ENCODE results near the gene COA5. TPM values are rescaled to one million over a fixed set of nuclear protein-coding genes. Genes with fewer than 3 reads are reported as not detected.

COA5 gene
- total and polyA plus RNA-seq, 2 experiments from 2014 or later: 48.8 to 58.4 TPM

DNA sequence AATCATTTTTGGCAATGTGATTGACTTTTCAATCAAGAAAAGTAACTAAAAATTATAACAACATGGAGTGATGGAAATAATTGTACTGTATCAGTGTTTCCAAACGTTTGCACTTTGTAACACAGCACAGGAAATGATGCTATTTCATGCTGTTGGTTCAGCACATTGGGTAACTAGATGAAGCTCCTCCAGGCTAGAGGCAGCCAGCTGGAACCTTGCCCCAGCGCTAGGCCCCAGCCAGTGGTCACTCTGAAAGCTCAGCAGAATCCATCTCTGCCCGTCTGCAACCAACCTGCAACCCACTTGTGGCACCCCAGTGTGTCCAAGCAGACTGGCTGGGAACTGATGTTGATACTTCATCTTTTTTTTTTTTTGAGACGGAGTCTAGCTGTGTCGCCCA is 15.3 kb upstream of the COA5 start:
- Histone ChIP-seq H4K20me1 (ENCODE audit: insufficient read depth, poor library complexity, severe bottlenecking) (no peaks in the 10 kb centered on the region), H3K9me2 (replicated peaks; ENCODE audit: insufficient read depth) (no peaks in the 10 kb centered on the region), H3K79me2 (no peaks in the 10 kb centered on the region), H3K9me3 (ENCODE audit: low read depth) (no peaks in the 10 kb centered on the region), H3K4me2 (no peak overlapping the region), H3K27ac (no peak overlapping the region), H3K4me3 (no peak overlapping the region), H3K4me1 (ENCODE audit: insufficient read depth) (no peaks in the 10 kb centered on the region), H3K36me3 (replicated peaks; ENCODE audit: insufficient read depth, low read depth) (no peaks in the 10 kb centered on the region), H3K27me3 (no peaks in the 10 kb centered on the region), H2AFZ (no peak overlapping the region)
- no peak for DNase-seq (ENCODE audit: low spot score)
- TF ChIP-seq EZH2 (IDR thresholded peaks at IDR 0.05; ENCODE audit: borderline replicate concordance) (no peak), CTCF (IDR thresholded peaks at IDR 0.05; ENCODE audit: poor library complexity) (no peak), EZH2phosphoT487 (IDR thresholded peaks at IDR 0.05; ENCODE audit: low read depth, severe bottlenecking, unreplicated experiment) (no peak)
- 90% methylated on average over 5 of the region's 5 CpGs for WGBS (ENCODE audit: low lambda C conversion rate, missing lambda C conversion rate)

DNA sequence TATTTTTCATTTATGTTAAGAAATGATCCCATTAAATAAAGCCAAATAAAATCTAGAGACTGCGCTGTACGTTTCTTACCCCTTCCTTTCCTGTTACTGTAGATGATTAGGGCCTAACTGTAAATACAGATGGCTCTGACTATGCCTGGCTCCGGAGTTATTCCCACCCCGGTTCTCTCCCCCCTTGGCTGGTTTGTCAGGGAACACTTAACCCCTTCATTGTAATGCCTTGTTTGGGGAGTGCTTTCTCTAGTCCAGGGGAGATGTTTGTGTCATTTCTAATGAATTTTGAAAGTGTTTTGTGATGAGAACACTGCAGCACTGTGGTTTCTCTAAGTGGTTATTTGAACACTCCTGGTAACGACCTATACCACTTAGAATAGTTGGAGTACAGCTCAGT is 8.8 kb upstream of the COA5 start:
- Histone ChIP-seq H3K36me3 (replicated peaks; ENCODE audit: insufficient read depth, low read depth) (peaks cover 6% of the 10 kb centered on the region), H3K4me2 (no peak overlapping the region), H3K9me3 (ENCODE audit: low read depth) (no peaks in the 10 kb centered on the region), H4K20me1 (ENCODE audit: insufficient read depth, poor library complexity, severe bottlenecking) (no peaks in the 10 kb centered on the region), H3K4me1 (ENCODE audit: insufficient read depth) (no peaks in the 10 kb centered on the region), H3K4me3 (no peak overlapping the region), H3K9me2 (replicated peaks; ENCODE audit: insufficient read depth) (no peaks in the 10 kb centered on the region), H3K27ac (no peak overlapping the region), H3K79me2 (peaks cover 11% of the 10 kb centered on the region), H2AFZ (no peak overlapping the region), H3K27me3 (no peaks in the 10 kb centered on the region)
- TF ChIP-seq CTCF (IDR thresholded peaks at IDR 0.05; ENCODE audit: poor library complexity) (no peak), EZH2 (IDR thresholded peaks at IDR 0.05; ENCODE audit: borderline replicate concordance) (no peak), EZH2phosphoT487 (IDR thresholded peaks at IDR 0.05; ENCODE audit: low read depth, severe bottlenecking, unreplicated experiment) (no peak)
- no peak for DNase-seq (ENCODE audit: low spot score)
- WGBS (ENCODE audit: low lambda C conversion rate, missing lambda C conversion rate): 79% methylated on average over 5 of the region's 5 CpGs

DNA sequence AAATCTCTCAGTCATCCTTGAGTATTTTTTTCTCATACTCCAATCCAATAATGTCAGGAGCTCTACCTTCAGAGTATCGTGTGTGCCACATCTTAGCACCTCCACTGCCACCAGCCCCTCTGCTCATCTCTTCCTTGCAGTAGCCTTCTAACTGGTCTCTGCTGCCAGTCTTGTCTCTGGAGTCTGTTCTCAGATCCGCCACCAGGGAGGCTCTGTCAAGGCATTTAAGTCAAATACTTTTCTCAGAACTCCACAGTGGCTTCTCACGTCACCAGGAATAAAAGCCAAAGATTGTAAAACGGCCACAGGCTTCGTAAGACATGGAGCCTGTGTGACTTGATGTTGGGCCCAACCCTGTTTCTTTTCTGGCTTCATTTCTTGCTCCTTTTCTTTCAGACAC is 7.2 kb upstream of the COA5 start:
- 94% methylated on average over 5 of the region's 5 CpGs for WGBS (ENCODE audit: low lambda C conversion rate, missing lambda C conversion rate)

More for the DNA sequence above, 7.2 kb upstream of the COA5 start:
- peaks cover 5% of the 10 kb centered on the region for H4K20me1 ChIP-seq (ENCODE audit: insufficient read depth, poor library complexity, severe bottlenecking)
- peaks cover 26% of the 10 kb centered on the region for H3K79me2 ChIP-seq
- H3K9me3 ChIP-seq (ENCODE audit: low read depth): no peaks in the 10 kb centered on the region
- no peak for DNase-seq (ENCODE audit: low spot score)
- H3K4me2 ChIP-seq: no peak overlapping the region
- H2AFZ ChIP-seq: no peak overlapping the region
- H3K27ac ChIP-seq: no peak overlapping the region
- H3K36me3 ChIP-seq (replicated peaks; ENCODE audit: insufficient read depth, low read depth): peaks cover 6% of the 10 kb centered on the region
- no peak for TF ChIP-seq EZH2 (IDR thresholded peaks at IDR 0.05; ENCODE audit: borderline replicate concordance)
- no peak for TF ChIP-seq EZH2phosphoT487 (IDR thresholded peaks at IDR 0.05; ENCODE audit: low read depth, severe bottlenecking, unreplicated experiment)
- TF ChIP-seq CTCF (IDR thresholded peaks at IDR 0.05; ENCODE audit: poor library complexity): no peak
- H3K9me2 ChIP-seq (replicated peaks; ENCODE audit: insufficient read depth): no peaks in the 10 kb centered on the region
- H3K4me3 ChIP-seq: no peak overlapping the region
- H3K27me3 ChIP-seq: no peaks in the 10 kb centered on the region
- H3K4me1 ChIP-seq (ENCODE audit: insufficient read depth): peaks cover 12% of the 10 kb centered on the region
